GM21367 (cell line): ENCODE results near the gene DCAF6.
A peak's percentile ranks its signal among the peaks of the same experiment; 100 is the strongest.
"Not testable (repeated sequence)": the region's sequence is repeated elsewhere in the genome, so short reads cannot be mapped to it uniquely, and the experiment has no call there.

Experiments used
- ATAC-seq: cut with Tn5 transposase; IDR thresholded peaks from one replicate; pipeline ENCODE4 v1.9.1; 2021; ENCODE audit not compliant: unreplicated experiment

The DCAF6 gene, protein sequence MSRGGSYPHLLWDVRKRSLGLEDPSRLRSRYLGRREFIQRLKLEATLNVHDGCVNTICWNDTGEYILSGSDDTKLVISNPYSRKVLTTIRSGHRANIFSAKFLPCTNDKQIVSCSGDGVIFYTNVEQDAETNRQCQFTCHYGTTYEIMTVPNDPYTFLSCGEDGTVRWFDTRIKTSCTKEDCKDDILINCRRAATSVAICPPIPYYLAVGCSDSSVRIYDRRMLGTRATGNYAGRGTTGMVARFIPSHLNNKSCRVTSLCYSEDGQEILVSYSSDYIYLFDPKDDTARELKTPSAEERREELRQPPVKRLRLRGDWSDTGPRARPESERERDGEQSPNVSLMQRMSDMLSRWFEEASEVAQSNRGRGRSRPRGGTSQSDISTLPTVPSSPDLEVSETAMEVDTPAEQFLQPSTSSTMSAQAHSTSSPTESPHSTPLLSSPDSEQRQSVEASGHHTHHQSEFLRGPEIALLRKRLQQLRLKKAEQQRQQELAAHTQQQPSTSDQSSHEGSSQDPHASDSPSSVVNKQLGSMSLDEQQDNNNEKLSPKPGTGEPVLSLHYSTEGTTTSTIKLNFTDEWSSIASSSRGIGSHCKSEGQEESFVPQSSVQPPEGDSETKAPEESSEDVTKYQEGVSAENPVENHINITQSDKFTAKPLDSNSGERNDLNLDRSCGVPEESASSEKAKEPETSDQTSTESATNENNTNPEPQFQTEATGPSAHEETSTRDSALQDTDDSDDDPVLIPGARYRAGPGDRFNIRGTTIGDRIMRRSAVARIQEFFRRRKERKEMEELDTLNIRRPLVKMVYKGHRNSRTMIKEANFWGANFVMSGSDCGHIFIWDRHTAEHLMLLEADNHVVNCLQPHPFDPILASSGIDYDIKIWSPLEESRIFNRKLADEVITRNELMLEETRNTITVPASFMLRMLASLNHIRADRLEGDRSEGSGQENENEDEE

DNA sequence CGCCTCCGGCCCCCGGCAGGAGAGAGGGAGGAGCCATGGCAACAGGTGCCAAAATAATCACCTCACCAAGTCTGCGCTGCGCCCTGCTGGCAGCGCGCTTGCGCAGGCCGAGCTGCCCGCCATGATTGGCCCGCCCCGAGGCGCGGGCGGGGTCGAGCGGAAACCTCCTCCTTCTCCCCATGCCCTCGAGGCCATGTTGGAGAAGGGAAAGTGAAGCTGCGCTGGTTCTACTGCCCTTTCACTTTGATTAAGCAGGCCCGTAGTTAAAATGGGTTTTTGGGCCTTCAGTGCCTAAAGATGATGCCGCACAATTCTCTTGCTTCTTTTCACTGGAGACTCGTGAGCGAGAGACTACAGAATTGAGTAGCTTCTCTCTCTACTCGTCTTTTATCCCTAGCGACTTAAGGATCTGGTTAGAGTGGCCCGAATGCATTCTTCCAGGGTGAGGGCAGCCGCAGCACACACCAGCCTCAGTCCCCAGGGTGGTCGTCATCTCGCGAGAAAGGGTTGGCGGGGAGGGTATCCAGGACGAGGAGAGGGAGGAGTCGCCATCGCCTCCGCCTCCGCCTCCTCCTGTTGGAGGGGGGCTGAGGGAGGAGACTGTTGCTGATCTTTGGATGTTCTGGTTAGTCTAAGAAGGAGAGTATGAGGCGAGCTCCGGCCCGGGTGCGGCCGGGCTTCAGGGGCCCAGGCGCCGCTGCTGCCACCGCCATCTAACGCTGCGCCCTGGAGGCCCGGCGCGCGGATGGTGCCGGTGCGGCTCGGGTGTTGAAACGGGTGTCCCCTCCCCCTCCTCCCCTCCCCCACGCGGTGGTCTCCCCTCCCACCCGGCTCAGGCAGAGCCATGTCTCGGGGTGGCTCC is at the start of gene DCAF6:
DCAF6 (plus strand) TSS at position 616 of the 862 bp plus-strand sequence; CDS start at position 845, 229 bp downstream.
- peak; percentile 69 for ATAC-seq

DNA sequence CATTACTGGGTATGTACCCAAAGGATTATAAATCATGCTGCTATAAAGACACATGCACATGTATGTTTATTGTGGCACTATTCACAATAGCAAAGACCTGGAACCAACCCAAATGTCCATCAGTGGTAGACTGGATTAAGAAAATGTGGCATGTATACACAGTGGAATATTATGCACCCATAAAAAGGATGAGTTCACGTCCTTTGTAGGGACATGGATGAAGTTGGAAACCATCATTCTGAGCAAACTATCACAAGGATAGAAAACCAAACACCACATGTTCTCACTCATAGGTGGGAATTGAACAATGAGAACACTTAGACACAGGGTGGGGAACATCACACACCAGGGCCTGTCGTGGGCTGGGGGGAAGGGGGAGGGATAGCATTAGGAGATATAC is 49.3 kb upstream of the DCAF6 start:
- ATAC-seq, result not testable (repeated sequence)

DNA sequence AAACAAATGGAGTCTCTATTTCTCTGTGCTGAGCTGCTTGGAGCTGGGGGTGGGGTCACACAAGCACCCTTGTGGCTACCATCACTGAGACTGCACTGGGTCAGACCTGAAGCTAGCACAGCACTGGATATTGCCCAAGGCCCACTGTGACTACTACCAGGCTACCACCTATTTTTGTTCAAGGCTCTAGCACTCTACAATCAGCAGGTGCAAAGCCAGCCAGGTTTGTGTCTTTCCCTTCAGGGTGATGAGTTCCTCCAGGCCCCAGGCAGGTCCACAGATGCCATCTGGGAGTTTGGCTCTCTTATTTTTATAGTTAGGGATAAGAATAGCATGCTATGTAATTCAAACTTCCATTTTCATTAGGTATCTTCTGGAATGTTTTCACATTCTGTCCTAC is 46.1 kb upstream of the DCAF6 start:
- no peak for ATAC-seq

DNA sequence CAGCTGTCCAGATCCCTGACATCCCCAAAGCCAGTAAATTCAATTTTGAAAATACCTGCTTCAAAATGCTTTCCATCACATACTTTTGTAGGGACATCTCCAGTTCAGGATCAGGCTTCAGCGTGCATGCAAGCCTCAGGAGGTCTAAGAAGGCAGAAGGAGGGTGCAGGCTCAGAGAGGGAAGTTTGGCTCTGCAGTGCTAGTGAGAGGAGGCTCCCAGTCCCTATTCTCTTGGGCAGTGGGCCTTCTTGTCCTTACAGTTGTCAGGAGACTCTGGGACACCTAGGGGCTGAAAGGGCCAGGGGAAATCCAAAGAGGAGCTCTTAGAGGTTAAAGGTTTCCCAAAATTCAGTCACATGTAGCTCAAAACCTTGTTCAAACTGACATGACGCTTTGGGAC is 42.7 kb upstream of the DCAF6 start:
- ATAC-seq, result no peak

DNA sequence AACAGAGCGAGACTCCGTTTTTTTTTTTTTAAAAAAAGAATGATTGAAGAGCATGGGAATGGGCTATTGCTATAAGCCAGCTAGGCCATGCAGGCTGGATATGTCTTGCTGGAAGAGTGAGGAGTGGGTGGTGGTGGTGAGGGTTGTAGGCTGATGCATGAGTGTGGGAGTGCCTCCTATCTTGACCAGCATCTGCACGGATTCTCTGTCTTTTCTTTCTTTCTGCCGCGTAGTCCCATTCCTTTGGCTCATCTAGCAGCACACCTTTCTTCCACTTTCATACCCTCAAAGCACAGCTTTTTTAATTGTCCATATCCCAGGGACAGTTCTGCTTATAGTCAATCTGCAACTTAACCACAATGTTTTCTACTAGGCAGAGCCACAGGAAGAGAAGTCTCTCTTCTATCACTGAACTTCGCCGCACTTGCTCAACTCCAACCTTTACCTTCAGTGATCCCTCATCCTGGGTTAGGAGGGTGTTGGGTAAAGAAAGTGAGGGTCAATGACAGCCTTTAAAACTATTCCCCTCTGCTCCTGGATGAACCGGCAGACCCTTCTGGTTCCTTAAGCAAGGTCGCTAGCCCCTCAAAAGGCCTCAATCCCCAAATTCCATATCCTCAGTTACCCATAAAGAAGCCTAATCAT is 37.8 kb upstream of the DCAF6 start:
- no peak for ATAC-seq

DNA sequence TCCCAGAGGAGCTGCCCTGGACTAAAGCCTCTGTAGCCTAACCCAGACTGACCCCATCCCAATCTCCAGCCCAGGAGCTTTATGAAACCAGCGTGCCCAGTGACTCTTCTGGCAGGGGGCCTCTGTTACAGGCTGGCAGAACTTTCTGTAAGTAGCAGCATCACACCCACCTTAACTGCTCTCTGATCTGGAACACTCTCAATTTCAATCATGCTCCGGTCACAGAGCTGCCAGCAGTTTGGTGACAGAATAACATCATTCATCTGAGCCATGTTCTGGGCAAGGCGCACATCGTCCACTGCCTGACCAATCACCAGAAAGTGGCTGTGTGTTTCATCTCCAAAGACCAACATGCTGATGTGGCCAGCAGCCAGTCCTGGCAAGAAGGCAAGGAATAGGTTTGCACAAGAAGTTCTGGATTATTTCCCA is 37.2 kb upstream of the DCAF6 start:
- peak; percentile 68 for ATAC-seq

DNA sequence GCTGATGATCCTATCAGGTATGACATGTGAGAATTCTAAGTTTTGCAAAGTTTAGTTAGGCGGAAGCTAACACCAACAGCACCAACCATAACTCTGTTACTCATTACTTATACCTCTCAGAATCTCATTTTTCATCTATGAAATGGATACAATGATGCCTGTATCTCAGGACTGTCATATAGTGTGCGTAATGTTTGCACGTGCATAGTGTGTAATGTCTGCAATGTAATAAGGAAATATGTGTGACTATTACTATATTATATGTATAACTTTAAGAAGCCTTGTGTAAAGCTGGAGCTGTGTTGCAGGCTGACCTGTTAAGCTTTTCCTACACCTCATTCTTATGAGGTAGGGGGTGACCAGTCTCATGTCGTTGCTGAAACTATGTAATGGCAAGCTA is 35.6 kb upstream of the DCAF6 start:
- ATAC-seq, result no peak

DNA sequence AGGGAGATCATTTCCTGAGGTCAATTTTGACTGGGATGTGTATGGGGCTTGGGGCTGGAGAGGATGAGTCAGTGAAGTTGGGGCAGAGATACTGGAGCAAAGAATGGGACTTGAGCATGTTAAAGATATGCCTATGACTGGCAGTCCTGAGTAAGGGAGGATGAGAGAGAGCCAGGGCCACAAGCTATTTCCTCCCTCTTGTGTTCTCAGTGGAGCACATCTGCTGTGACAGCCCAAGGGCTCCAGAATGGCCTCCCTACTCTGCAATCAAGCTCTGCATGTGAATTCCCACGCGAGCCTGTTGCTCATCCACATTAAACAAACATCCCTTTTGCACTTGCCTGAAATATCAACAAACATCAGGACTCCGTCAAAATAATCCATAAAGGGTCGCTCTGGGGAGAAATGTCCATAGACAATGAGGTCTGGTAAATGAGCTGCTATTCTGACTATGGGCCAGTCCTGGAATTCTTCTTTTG is 31.8 kb upstream of the DCAF6 start:
- ATAC-seq, result no peak

DNA sequence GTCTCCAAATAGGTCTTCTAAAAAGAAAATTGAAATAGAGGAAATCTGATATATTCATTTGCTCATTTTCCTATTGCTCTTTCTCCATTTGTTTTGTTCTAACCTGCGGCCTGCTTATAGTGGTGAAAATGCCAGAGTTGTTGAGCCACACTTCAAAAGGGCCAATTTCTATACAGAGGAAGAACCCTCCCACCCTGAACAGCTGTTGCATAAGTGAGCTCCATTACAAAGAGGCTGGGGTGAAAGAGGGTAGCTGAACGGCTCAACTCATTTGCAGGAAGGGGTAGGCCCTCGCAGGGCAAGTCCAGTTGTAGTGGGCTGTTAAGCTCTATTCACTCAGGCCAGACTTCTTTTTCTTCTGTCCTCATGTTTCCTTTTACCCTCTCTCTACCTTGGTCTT is 31.3 kb upstream of the DCAF6 start:
- ATAC-seq, result no peak

DNA sequence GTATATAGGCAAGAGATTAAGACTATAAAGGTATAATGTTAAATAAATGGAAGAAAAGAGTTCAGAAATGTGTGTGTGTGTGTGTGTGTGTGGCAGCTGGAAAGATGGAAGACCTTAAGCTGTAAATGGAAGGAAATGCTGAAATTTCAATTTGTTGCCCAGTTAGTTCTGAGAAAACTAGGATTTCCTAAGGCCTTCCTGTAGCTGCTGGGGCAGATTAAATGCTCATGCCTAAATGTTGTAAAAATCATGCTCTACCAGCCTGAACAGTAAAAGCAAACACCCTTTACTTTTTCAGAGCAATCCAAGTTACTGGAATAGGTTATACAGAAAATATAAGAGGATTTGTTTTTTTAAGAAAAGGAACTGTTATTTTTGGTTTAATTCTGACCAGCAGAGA is 30.8 kb upstream of the DCAF6 start:
- no peak for ATAC-seq

DNA sequence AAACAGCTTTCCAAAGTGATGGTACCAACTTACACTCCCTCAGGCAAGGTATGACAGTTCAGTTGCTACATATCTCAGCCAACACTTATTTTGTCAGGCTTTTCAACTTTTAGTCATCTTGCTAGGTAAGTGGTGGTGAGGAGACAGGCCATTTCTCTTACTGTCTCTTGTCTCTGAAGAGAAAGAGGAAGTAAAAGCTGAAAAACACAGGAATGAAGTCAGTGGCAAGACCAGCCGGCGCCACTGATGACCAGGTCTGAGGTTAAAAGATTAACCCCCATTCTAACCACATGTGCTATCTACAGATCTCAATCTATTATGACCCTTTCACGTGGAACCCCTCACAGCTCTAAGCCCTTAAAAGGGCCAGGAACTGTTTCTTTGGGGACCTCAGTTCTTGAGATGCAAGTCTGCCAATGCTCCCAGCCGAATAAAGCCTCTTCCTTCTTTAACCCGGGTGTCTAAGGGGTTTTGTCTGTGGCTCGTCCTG is 26.7 kb upstream of the DCAF6 start:
- no peak for ATAC-seq

DNA sequence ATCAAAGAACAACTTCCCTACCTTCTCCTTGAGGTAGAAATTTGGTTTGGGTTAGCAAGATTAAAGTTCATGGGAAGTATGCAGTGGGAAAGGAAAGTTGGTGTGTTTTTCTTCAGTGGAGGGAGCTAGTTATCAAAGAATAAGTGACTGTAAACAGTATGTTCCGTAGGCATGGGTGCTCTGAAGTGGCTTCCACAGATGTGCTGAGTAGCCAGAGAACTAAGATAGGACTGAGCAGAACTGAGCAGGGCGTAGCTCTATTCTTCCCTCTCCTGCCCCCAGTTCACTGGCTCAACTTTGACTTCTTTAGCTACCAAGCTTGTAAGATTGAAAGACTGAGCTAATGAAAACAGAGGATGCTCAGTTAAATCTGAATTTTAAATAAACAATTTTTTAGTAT is 26.0 kb upstream of the DCAF6 start:
- ATAC-seq, result no peak

DNA sequence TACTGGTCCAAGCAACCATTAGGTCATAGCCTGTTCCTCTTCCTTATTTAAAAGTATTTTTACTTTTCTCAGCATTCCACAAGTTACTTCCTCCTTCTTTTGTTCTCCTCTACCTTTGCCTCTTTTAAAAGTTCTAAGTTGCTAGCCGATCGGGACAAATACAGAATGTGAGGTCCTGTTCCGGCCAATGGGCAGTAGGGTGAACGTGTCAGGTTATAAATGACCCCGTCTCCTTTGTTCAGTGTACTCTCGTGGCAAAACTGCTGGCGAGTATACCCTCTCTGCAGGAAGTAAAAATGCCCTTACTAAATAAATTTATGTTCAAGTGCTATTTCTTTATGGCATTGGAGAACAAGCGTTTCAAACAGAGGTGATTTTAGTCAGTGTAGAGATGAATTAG is 25.1 kb upstream of the DCAF6 start:
- ATAC-seq, result no peak

DNA sequence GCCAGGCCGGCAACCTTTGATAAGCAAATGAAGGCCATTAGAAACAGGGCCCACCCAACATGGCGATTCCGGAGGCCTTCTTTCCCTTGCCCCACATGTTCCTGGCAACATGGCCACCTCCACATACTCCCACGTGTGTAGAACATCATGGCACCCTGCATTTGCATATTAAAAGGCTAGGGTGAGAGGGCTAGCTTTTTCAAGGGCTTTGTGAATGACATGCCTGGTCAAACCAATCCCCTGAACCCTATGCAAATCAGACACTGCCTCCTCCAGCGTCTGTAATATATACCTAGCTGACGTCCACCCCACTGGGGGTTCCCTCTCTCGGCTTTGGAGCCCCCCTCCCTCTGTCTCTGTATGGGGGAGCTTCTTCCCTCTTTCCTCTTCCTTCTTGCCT is 24.2 kb upstream of the DCAF6 start:
- ATAC-seq, result no peak

DNA sequence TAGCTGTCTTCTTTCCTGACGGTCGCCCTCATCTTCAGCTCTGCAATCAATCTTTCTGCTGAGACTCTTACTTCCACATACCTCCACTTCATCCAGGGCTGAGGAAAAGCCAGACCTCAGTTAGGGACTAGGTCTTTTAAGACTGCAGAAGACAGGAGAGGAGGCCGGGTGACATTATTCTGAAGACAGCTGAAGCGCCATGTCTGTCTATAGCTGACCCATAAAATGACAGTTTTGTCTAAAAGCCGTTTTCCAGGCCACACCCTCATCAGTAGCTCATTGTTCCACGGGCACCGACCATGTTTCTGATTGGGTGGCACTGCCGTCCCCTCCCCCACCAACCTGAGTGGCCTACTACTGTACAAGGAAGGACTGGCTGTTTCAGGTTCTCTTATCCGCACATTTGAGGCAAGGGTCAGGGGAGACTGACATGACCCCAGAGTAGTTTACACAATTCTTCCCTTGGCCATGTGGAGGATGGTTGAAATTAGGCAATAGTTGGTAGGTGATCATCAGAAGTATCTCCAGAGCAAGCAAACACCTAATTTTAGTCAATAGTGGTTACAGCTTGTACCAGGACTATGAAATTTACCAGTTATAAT is 22.5 kb upstream of the DCAF6 start, which contains the start of gene ADCY10:
ADCY10 (minus strand) TSS at position 240 of the 602 bp plus-strand sequence. CDS start 8,994 bp downstream, outside the sequence.
- ATAC-seq, result no peak

DNA sequence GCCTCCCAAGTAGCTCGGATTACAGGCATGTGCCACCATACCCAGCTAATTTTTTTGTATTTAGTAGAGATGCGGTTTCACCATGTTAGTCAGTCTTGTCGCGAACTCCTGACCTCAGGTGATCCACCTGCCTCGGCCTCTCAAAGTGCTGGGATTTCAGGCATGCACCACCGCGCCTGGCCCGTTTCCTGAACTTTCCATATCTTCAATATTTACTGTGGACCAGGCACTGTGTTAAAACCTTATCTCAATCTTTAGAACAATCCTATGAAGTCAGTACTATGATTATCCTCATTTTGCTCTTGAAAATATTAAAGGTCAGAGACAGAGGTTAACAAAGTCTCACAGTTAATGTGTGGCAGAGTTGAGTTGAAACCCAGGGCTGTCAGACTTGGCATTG is 20.9 kb upstream of the DCAF6 start:
- ATAC-seq, result no peak

DNA sequence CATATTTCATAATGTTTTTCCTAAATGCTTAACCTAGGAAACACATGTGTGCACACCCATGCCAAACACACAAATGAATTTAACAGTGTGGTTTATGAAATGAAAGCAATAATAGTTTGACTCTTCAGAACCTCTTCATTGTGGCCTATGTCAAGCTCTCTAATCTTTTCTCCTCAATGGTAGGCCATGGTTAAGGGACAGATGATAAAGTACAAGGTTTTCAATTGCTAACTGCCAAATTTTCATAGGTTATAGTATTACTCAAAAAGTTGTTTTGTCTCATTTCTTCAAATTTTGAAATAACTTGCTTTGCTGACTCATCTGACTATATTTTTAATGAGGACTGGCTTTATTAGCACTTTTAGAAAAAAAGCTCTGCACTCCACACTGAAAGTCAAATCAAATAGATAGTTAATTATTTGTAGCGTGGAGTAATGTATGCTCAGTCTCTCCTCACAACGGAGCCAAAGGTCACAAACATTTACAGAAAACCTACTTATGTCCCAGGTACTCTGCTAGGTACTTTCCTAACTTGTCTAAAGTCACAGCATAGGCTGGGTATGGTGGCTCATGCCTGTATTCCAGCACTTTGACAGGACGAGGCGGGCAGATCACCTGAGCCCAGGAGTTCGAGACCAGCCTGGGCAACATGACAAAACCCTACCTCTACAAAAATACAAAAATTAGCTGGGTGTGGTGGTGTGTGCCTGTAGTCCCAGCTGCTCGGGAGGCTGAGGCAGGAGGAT is 19.5 kb upstream of the DCAF6 start:
- ATAC-seq, result no peak

DNA sequence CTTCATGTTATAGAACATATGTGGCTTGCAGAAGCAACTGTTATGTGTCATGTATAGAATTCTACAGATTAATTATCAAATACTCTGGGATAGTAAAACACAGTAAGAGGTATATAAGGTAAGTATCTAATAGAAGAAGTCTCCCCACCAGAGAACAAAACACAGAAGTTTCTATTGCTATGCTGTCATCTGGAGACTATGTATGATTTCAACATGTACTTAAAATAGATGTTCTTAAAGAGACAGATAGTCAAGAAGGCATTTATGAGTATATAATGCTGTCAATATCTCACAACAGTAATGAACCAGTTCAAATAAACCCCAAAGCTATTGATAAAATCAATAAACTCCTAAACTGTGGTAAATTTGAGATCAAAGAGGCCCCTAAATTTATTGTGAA is 14.5 kb upstream of the DCAF6 start:
- ATAC-seq, result no peak

DNA sequence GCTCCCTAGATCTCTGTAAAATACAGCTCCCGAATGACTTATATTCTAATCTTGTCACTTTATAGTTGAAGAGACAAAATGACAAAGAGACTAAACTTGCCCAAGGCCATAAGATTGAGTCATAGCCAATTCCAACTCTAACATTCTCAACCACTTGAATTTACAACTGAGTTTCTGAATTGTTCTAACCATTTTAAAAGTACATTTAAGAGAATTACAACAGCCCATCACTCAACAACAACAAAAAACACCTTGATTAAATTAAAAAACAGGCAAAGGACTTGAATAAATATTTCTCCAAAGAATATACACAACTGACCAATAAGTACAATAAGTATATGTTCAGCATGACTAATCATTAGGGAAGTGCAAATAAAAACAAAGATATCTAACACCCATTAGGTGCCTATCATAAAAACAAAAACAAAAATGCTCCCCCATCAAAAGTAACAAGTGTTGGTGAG is 13.8 kb upstream of the DCAF6 start:
- ATAC-seq, result no peak
